ENCODE measurements around the gene TSSC4. TPM values are rescaled to one million over a fixed set of nuclear protein-coding genes. Genes with fewer than 3 reads are reported as not detected.

TSSC4 gene
- total and polyA plus RNA-seq, 9 of the 15 experiments (the other 6 are each of a cell fraction or from before 2014, with no cell fraction given): 0.41 to 54.2 (median 11.0) TPM

DNA sequence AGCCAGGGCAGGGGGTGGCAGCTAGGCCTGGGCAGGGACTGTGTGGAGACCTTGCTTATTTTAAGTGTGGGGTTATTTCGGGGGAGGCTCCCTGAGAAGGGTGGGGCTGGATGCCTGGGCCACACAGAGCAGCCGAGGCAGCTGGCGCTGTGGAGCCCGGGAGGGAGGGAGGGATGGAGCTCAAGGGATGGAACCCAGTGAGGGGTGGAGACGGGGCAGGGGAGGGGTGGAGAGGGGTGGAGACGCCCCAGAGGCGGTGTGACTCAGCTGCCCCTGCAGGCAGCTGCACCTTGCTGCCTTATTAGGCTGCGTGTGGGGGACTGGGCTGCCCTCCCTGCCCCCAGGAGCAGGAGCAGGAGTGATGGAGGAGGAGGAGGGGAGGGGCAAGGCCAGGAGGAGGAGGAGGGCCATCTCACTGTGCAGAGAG is 9.8 kb upstream of the TSSC4 start:
- CTCF ChIA-PET (ENCODE audit: low intra/inter-chr PET ratio): no interaction called here
- intact Hi-C loops (cut with micrococcal nuclease) (no loop called here), in situ Hi-C loops (cut with MboI) (no loop called here)
- no peaks in the 10 kb centered on the region for H3K9me3 ChIP-seq (replicated peaks; ENCODE audit: control insufficient read depth, insufficient read depth, low read depth, low read length)
- no peaks in the 10 kb centered on the region for H3K27me3 ChIP-seq (ENCODE audit: control insufficient read depth in 2 of 2, insufficient read depth in 2 of 2, low read length in 2 of 2)
- no peak overlapping the region for H3K4me2 ChIP-seq (ENCODE audit: insufficient read depth, low read length)
- BruUV-seq (replicated peaks): no TSS peak
- no peak overlapping the region for H2AFZ ChIP-seq (ENCODE audit: low read depth, low read length)
- peaks cover 5 to 90% of the 10 kb centered on the region in 2 experiments; a peak in 3 of 5 replicates for H3K4me1 ChIP-seq (replicated peaks in 1 of 2; ENCODE audit: control insufficient read depth in 2 of 2, insufficient read depth in 2 of 2, low read length in 2 of 2)
- 33% methylated on average over 1 of the region's 8 CpGs for WGBS (ENCODE audit: insufficient coverage, low coverage, missing lambda C conversion rate)
- no peak overlapping the region; the same call in 2 of the 3 replicates for H3K27ac ChIP-seq (ENCODE audit: extremely low read depth, low read depth, low read length)
- FAIRE-seq: no peak
- POLR2A ChIA-PET: interaction anchor here (0.7 to 1.1 kb wide), 2 partner anchors 11 to 29 kb away, joined by 3 read pairs; no protein-coding TSS in a partner anchor
- peak; percentile 65 to 76 (median 67) for DNase-seq (ENCODE audit: extremely low read depth in 1 of 4, low spot score in 3 of 4)
- no peak overlapping the region for H3K4me3 ChIP-seq
- H3K9ac ChIP-seq (ENCODE audit: insufficient read depth in 1 of 2, low read depth in 2 of 2, low read length in 2 of 2): no peak overlapping the region
- H3K79me2 ChIP-seq (ENCODE audit: control insufficient read depth, insufficient read depth, low read length): peaks cover 62% of the 10 kb centered on the region
- peaks cover 75% of the 10 kb centered on the region; the same call in 2 of the 3 replicates for H3K36me3 ChIP-seq (ENCODE audit: control insufficient read depth, insufficient read depth, low read length)
- peaks cover 51% of the 10 kb centered on the region for H4K20me1 ChIP-seq (replicated peaks; ENCODE audit: control insufficient read depth, insufficient read depth, low read length)
- peaks cover 12% of the 10 kb centered on the region for H3K9me1 ChIP-seq (ENCODE audit: control insufficient read depth, insufficient read depth, low read length)
- peak; percentile 76 for ATAC-seq
- TF ChIP-seq, protein P1, sequence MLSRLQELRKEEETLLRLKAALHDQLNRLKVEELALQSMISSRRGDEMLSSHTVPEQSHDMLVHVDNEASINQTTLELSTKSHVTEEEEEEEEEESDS (CRISPR knock-in tag; IDR thresholded peaks at IDR 0.05): no peak
- no peak for TF ChIP-seq FUS (optimal IDR thresholded peaks at IDR 0.05; ENCODE audit: low read depth, low read length)
- TF ChIP-seq ZNF324 (CRISPR knock-in tag; IDR thresholded peaks at IDR 0.05): no peak
- TF ChIP-seq, protein P2, sequence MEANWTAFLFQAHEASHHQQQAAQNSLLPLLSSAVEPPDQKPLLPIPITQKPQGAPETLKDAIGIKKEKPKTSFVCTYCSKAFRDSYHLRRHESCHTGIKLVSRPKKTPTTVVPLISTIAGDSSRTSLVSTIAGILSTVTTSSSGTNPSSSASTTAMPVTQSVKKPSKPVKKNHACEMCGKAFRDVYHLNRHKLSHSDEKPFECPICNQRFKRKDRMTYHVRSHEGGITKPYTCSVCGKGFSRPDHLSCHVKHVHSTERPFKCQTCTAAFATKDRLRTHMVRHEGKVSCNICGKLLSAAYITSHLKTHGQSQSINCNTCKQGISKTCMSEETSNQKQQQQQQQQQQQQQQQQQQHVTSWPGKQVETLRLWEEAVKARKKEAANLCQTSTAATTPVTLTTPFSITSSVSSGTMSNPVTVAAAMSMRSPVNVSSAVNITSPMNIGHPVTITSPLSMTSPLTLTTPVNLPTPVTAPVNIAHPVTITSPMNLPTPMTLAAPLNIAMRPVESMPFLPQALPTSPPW (CRISPR knock-in tag; IDR thresholded peaks at IDR 0.05): peak; percentile 47; the same call in 1 of the 2 replicates
- TF ChIP-seq HNRNPUL1 (IDR thresholded peaks at IDR 0.05; ENCODE audit: low read length): no peak
- TF ChIP-seq FOSL1 (tag; conservative IDR thresholded peaks at IDR 0.05): peak; percentile 39; the same call in 1 of the 2 replicates
- no peak for TF ChIP-seq TAL1 (IDR thresholded peaks at IDR 0.05)
- no peak for TF ChIP-seq NRF1 (conservative IDR thresholded peaks at IDR 0.05 in 1 of 2, IDR thresholded peaks at IDR 0.05 in 1 of 2)
- TF ChIP-seq, protein P3, sequence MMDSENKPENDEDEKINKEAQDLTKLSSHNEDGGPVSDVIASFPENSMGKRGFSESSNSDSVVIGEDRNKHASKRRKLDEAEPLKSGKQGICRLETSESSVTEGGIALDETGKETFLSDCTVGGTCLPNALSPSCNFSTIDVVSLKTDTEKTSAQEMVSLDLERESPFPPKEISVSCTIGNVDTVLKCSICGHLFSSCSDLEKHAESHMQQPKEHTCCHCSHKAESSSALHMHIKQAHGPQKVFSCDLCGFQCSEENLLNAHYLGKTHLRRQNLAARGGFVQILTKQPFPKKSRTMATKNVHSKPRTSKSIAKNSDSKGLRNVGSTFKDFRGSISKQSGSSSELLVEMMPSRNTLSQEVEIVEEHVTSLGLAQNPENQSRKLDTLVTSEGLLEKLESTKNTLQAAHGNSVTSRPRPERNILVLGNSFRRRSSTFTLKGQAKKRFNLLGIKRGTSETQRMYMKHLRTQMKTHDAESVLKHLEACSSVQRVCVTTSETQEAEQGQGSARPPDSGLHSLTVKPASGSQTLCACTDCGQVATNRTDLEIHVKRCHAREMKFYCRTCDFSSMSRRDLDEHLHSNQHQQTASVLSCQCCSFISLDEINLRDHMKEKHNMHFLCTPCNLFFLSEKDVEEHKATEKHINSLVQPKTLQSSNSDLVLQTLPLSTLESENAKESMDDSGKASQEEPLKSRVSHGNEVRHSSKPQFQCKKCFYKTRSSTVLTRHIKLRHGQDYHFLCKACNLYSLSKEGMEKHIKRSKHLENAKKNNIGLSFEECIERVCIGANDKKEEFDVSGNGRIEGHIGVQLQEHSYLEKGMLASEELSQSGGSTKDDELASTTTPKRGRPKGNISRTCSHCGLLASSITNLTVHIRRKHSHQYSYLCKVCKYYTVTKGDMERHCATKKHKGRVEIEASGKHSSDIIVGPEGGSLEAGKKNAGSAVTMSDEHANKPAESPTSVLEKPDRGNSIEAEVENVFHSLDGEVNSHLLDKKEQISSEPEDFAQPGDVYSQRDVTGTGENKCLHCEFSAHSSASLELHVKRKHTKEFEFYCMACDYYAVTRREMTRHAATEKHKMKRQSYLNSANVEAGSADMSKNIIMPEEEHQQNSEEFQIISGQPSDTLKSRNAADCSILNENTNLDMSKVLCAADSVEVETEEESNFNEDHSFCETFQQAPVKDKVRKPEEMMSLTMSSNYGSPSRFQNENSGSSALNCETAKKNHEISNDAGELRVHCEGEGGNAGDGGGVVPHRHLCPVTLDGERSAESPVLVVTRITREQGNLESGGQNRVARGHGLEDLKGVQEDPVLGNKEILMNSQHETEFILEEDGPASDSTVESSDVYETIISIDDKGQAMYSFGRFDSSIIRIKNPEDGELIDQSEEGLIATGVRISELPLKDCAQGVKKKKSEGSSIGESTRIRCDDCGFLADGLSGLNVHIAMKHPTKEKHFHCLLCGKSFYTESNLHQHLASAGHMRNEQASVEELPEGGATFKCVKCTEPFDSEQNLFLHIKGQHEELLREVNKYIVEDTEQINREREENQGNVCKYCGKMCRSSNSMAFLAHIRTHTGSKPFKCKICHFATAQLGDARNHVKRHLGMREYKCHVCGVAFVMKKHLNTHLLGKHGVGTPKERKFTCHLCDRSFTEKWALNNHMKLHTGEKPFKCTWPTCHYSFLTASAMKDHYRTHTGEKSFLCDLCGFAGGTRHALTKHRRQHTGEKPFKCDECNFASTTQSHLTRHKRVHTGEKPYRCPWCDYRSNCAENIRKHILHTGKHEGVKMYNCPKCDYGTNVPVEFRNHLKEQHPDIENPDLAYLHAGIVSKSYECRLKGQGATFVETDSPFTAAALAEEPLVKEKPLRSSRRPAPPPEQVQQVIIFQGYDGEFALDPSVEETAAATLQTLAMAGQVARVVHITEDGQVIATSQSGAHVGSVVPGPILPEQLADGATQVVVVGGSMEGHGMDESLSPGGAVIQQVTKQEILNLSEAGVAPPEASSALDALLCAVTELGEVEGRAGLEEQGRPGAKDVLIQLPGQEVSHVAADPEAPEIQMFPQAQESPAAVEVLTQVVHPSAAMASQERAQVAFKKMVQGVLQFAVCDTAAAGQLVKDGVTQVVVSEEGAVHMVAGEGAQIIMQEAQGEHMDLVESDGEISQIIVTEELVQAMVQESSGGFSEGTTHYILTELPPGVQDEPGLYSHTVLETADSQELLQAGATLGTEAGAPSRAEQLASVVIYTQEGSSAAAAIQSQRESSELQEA (IDR thresholded peaks at IDR 0.05; ENCODE audit: low read depth): no peak
- TF ChIP-seq PCBP1 (IDR thresholded peaks at IDR 0.05; ENCODE audit: low read depth, low read length, poor library complexity, severe bottlenecking): peak; percentile 9
- TF ChIP-seq RNF2 (IDR thresholded peaks at IDR 0.05): no peak
- 0 out of 2 replicates have a peak, but pooled peaks have one; percentile 6 for TF ChIP-seq NFE2 (IDR thresholded peaks at IDR 0.05; ENCODE audit: low read depth)
- no peak for TF ChIP-seq ELF1 (tag; IDR thresholded peaks at IDR 0.05)
- TF ChIP-seq HCFC1 (IDR thresholded peaks at IDR 0.05; ENCODE audit: low read depth, low read length): no peak
- TF ChIP-seq ZNF41 (CRISPR knock-in tag; conservative IDR thresholded peaks at IDR 0.05): no peak

Measured in K562 (cell line).